ENCODE results near the gene TJP1.
"Not testable (repeated sequence)": the region's sequence is repeated elsewhere in the genome, so short reads cannot be mapped to it uniquely, and the experiment has no call there.

Gene TJP1

GRCh38 chr15:29740692-29741311 is 81.5 kb downstream of the TJP1 start:
- no peak for FAIRE-seq
- TF ChIP-seq, protein P1, sequence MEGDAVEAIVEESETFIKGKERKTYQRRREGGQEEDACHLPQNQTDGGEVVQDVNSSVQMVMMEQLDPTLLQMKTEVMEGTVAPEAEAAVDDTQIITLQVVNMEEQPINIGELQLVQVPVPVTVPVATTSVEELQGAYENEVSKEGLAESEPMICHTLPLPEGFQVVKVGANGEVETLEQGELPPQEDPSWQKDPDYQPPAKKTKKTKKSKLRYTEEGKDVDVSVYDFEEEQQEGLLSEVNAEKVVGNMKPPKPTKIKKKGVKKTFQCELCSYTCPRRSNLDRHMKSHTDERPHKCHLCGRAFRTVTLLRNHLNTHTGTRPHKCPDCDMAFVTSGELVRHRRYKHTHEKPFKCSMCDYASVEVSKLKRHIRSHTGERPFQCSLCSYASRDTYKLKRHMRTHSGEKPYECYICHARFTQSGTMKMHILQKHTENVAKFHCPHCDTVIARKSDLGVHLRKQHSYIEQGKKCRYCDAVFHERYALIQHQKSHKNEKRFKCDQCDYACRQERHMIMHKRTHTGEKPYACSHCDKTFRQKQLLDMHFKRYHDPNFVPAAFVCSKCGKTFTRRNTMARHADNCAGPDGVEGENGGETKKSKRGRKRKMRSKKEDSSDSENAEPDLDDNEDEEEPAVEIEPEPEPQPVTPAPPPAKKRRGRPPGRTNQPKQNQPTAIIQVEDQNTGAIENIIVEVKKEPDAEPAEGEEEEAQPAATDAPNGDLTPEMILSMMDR (IDR thresholded peaks at IDR 0.05; ENCODE audit: insufficient read depth, missing control alignments) = peak; percentile 21
- DNase-seq (ENCODE audit: insufficient read length, low spot score) = no peak

DNA sequence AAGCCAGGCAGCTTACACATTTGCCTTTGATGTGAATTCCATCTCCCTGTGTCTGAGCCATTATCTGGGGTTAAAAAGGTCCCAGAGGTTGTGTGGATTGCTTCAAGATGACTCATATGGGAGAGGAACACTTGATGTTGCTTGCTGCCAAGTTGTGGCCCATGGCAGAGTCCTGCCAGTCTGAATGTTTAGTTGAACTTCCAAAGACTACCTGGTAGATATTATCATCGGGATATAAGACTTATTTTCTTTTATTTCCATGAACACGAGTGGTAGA is 85.6 kb downstream of the TJP1 start:
- FAIRE-seq = no peak
- DNase-seq (ENCODE audit: insufficient read length, low spot score) = no peak

DNA sequence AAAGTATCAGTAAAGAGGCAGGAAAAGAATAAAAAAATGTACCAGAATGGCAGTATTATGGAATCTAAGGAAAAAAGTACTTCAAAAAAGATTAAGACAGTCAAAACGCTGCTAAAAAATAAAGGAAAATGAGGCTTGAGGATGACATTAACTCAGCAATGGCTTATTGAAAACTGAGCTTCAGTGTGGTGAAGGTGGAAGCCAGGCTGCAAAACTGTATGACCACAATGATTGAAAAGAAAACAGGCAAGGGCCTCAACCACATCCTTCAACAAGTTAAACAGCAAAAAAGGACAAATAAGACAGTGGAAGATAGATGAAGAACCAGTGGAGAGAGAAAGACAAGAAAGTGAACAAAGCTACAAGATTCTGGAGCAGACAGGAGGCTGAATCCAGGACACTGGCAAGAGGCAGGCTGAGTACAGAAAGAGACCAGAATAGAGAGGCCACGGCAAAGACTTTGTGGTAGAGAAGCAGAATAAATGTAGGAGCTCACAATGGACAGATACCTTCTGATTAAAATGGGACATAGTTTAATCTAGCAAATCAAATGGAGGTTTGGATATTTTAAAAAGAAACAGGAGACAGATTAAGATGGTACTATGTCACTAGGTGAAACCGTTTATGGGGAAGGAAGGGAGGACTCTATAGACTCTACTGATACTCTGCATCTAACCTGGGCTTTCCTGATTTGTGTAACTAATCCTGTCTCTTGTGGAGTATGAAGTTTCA is 86.1 kb downstream of the TJP1 start:
- FAIRE-seq = no peak
- TF ChIP-seq, protein P1 (IDR thresholded peaks at IDR 0.05; ENCODE audit: insufficient read depth, missing control alignments) = no peak

More for the DNA sequence above, 85.6 kb downstream of the TJP1 start:
- TF ChIP-seq, protein P1 (IDR thresholded peaks at IDR 0.05; ENCODE audit: insufficient read depth, missing control alignments) = no peak

GRCh38 chr15:29734917-29735572 is 87.2 kb downstream of the TJP1 start:
- TF ChIP-seq, protein P1 (IDR thresholded peaks at IDR 0.05; ENCODE audit: insufficient read depth, missing control alignments) = no peak
- FAIRE-seq = no peak
- no peak for DNase-seq (ENCODE audit: insufficient read length, low spot score)

More for the DNA sequence above, 86.1 kb downstream of the TJP1 start:
- no peak for DNase-seq (ENCODE audit: insufficient read length, low spot score)

- DNase-seq (ENCODE audit: insufficient read length, low spot score) (no peak), FAIRE-seq (no peak)
- TF ChIP-seq, protein P1 (IDR thresholded peaks at IDR 0.05; ENCODE audit: insufficient read depth, missing control alignments) = no peak
Measured at GRCh38 chr15:29731865-29732264, 90.4 kb downstream of the TJP1 start.

DNA sequence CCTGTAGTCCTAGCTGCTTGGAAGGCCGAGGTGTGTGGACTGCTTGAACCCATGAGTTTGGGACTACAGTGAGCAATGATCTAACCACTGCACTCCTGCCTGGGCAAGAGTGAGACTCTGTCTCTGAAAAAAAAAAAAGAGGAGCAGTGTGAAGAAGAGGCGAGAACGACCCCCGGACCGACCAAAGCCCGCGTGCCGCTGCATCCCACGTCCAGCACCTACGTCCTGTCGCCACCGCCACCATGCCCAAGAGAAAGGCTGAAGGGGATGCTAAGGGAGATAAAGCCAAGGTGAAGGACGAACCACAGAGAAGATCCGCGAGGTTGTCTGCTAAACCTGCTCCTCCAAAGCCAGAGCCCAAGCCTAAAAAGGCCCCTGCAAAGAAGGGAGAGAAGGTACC is 91.8 kb downstream of the TJP1 start:
- DNase-seq (ENCODE audit: insufficient read length, low spot score); FAIRE-seq: not testable (repeated sequence)

- DNase-seq (ENCODE audit: insufficient read length, low spot score) = no peak
- FAIRE-seq = no peak
- TF ChIP-seq, protein P1 (IDR thresholded peaks at IDR 0.05; ENCODE audit: insufficient read depth, missing control alignments) = no peak
Measured at GRCh38 chr15:29728418-29728817, 93.8 kb downstream of the TJP1 start.
